Mesenchymal stem cell (in vitro differentiated cells and primary cell): ENCODE results near the gene COL1A1.

Experiments used
- DNase-seq: peaks from one replicate; pipeline ENCODE4 v3.0.0-alpha.2; 2013
- H2AFZ ChIP-seq: one replicate; pipeline ENCODE4 v1.6.1; 2013; ENCODE audit warnings: low read depth, mild to moderate bottlenecking, control low read depth, inconsistent platforms, low read length, moderate library complexity
- H2AK5ac ChIP-seq: 2 replicates; pipeline ENCODE4 v1.6.1; 2013; ENCODE audit warnings: low read length, moderate library complexity, mild to moderate bottlenecking, inconsistent platforms; ENCODE audit not compliant: severe bottlenecking
- H2BK120ac ChIP-seq: one replicate; pipeline ENCODE4 v1.6.1; 2013; ENCODE audit warnings: low read depth, mild to moderate bottlenecking, inconsistent platforms, low read length, moderate library complexity
- H2BK12ac ChIP-seq, 2 experiments: one replicate each; pipeline ENCODE4 v1.6.1; 2013; ENCODE audit warnings: inconsistent platforms in 2 of 2, low read length in 2 of 2, mild to moderate bottlenecking in 2 of 2, moderate library complexity in 2 of 2, control low read depth in 1 of 2
- H2BK15ac ChIP-seq: one replicate; pipeline ENCODE4 v1.6.1; 2013; ENCODE audit warnings: mild to moderate bottlenecking, low read depth, inconsistent platforms; ENCODE audit not compliant: poor library complexity, severe bottlenecking
- H2BK5ac ChIP-seq: 2 replicates; pipeline ENCODE4 v1.6.1; 2013; ENCODE audit warnings: low read depth, mild to moderate bottlenecking, low read length, control low read depth, inconsistent platforms; ENCODE audit not compliant: poor library complexity, severe bottlenecking
- H3K14ac ChIP-seq, 2 experiments: one replicate each; pipeline ENCODE4 v1.6.1; 2013; ENCODE audit warnings: inconsistent platforms in 2 of 2, low read length in 2 of 2, control low read depth in 1 of 2, mild to moderate bottlenecking in 1 of 2, moderate library complexity in 1 of 2
- H3K18ac ChIP-seq, 2 experiments: one replicate each; pipeline ENCODE4 v1.6.1; 2013; ENCODE audit warnings: inconsistent platforms in 2 of 2, low read length in 2 of 2, control low read depth in 1 of 2, low read depth in 1 of 2, mild to moderate bottlenecking in 1 of 2
- H3K23ac ChIP-seq, 2 experiments: one replicate each; pipeline ENCODE4 v1.6.1; 2013; ENCODE audit warnings: inconsistent platforms in 2 of 2, low read length in 2 of 2, mild to moderate bottlenecking in 2 of 2, moderate library complexity in 2 of 2, control low read depth in 1 of 2
- H3K27ac ChIP-seq: 2 replicates; pipeline ENCODE4 v1.5.1; 2013; ENCODE audit warnings: mild to moderate bottlenecking, moderate library complexity, low read length, control low read depth, inconsistent platforms; ENCODE audit not compliant: poor library complexity, severe bottlenecking
- H3K27me3 ChIP-seq, 2 experiments: 2 replicates each; pipeline versions ENCODE4 v1.6.1 to v1.7.0; 2013; ENCODE audit warnings: low read length in 2 of 2, mild to moderate bottlenecking in 2 of 2, moderate library complexity in 2 of 2, control low read depth in 1 of 2, inconsistent platforms in 1 of 2; ENCODE audit not compliant: control insufficient read depth in 1 of 2, insufficient read depth in 1 of 2
- H3K36me3 ChIP-seq, 2 experiments: 2 replicates each; pipeline versions ENCODE4 v1.6.1 to v1.7.0; 2013; ENCODE audit warnings: low read length in 2 of 2, control low read depth in 1 of 2, inconsistent platforms in 1 of 2, low read depth in 1 of 2, mild to moderate bottlenecking in 1 of 2; ENCODE audit not compliant: insufficient read depth in 2 of 2, control insufficient read depth in 1 of 2
- H3K4ac ChIP-seq, 2 experiments: one replicate each; pipeline ENCODE4 v1.6.1; 2013; ENCODE audit warnings: inconsistent platforms in 2 of 2, low read length in 2 of 2, mild to moderate bottlenecking in 2 of 2, moderate library complexity in 2 of 2, control low read depth in 1 of 2, low read depth in 1 of 2
- H3K4me1 ChIP-seq: 2 replicates; pipeline ENCODE4 v1.6.1; 2013; ENCODE audit warnings: low read depth, low read length, control low read depth; ENCODE audit not compliant: control insufficient read depth, insufficient read depth
- H3K4me2 ChIP-seq: 2 replicates; pipeline ENCODE4 v1.6.1; 2013; ENCODE audit warnings: low read length, mild to moderate bottlenecking, inconsistent platforms; ENCODE audit not compliant: poor library complexity, severe bottlenecking
- H3K4me3 ChIP-seq, 2 experiments: 2 replicates each; pipeline versions ENCODE4 v1.5.1 to v1.7.0; 2013; ENCODE audit warnings: low read length in 2 of 2, mild to moderate bottlenecking in 2 of 2, control low read depth in 1 of 2, low read depth in 1 of 2; ENCODE audit not compliant: insufficient read depth in 1 of 2
- H3K79me1 ChIP-seq: replicated peaks from 2 replicates; pipeline ENCODE4 v1.6.1; 2013; ENCODE audit warnings: mild to moderate bottlenecking, control low read depth, low read length, inconsistent platforms; ENCODE audit not compliant: poor library complexity, severe bottlenecking
- H3K9ac ChIP-seq: 2 replicates; pipeline ENCODE4 v1.7.0; 2013; ENCODE audit warnings: mild to moderate bottlenecking, low read length, moderate library complexity
- H3K9me3 ChIP-seq: 2 replicates; pipeline ENCODE4 v1.7.0; 2013; ENCODE audit warnings: mild to moderate bottlenecking, low read length; ENCODE audit not compliant: control insufficient read depth
- H4K8ac ChIP-seq: one replicate; pipeline ENCODE4 v1.6.1; 2013; ENCODE audit warnings: inconsistent platforms, mild to moderate bottlenecking, low read length, moderate library complexity
- H4K91ac ChIP-seq: one replicate; pipeline ENCODE4 v1.6.1; 2013; ENCODE audit warnings: mild to moderate bottlenecking, low read length, inconsistent platforms
- WGBS: methylation state at CpG from one replicate; pipeline ENCODE4 v1.1.7; 2013; ENCODE audit warnings: mixed read lengths; 5-methylcytosine and 5-hydroxymethylcytosine counted together

Gene COL1A1

DNA sequence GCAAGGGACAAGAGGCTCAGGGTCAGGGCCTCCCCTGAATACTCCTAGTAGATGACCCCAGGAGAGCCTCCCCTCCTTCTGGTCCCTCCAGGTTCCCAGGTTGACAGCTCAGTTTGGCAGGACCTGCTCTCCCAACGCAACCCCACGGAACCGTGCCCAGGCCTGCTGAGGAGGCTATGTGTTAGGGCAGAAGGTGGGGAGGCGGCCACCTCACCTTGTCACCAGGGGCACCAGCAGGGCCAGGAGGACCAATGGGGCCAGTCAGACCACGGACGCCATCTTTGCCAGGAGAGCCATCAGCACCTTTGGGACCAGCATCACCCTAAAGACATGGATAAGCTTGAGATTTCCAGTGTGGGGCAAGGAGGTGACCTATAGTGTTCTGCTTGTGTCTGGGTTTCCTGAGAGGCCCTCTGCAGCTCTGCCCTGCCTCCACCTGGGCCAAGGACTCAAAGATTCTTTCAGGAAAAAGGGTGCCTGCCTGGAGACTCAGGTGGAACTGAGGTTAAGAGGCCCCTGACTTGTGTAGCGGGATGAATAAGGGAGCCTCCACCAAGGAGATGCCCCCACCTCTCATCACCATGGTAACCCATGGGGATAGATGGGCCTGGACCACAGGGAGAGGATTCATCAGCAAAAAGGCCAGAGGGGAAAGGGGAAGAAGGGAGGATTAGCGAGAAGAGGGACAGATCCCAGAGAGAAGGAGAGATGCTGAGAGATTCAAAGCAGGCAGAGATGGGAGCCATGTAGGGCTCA, 10.7 kb downstream of the COL1A1 start:
- H4K91ac ChIP-seq = no peak overlapping the region
- peak overlapping the region in 1 of 2 experiments; percentile 19 for H2BK12ac ChIP-seq
- H2AFZ ChIP-seq = no peak overlapping the region
- no peak overlapping the region for H3K4me2 ChIP-seq
- no peak overlapping the region for H2AK5ac ChIP-seq
- WGBS = 98% methylated on average over 8 of the region's 8 CpGs
- H3K27me3 ChIP-seq = no peaks in the 10 kb centered on the region
- H3K14ac ChIP-seq = no peak overlapping the region
- H4K8ac ChIP-seq = peak overlapping the region; percentile 38
- peaks cover 99 to 100% of the 10 kb centered on the region in 2 experiments for H3K36me3 ChIP-seq
- H2BK5ac ChIP-seq = no peak overlapping the region
- H3K23ac ChIP-seq = peak overlapping the region in 1 of 2 experiments; percentile 11
- peak; percentile 52 for DNase-seq
- H3K9ac ChIP-seq = peak overlapping the region; percentile 100
- H3K18ac ChIP-seq = peak overlapping the region; percentile 37 to 79
- H3K4me3 ChIP-seq = no peak overlapping the region
- H3K79me1 ChIP-seq = no peaks in the 10 kb centered on the region
- H3K27ac ChIP-seq = peak overlapping the region; percentile 80
- H2BK120ac ChIP-seq = no peak overlapping the region
- H3K4me1 ChIP-seq = peaks cover 74% of the 10 kb centered on the region
- no peaks in the 10 kb centered on the region for H3K9me3 ChIP-seq
- H2BK15ac ChIP-seq = no peak overlapping the region
- no peak overlapping the region for H3K4ac ChIP-seq

DNA sequence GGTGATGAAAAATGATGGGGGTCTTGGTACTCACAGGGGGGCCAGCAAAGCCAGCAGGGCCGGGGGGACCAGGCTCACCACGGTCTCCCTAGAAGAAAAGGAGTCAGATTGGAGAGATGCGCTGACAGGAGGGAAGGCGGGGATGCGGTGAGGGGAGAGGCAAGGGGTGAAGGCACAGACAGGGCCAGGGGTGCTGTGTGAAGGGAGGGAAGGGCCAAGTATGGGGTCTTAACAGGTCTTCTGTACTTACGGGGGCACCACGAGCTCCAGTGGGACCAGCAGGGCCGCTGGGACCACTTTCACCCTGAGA, 11.2 kb downstream of the COL1A1 start:
- peak overlapping the region; percentile 100 for H3K9ac ChIP-seq
- no peaks in the 10 kb centered on the region for H3K9me3 ChIP-seq
- no peak overlapping the region for H3K4me2 ChIP-seq
- H3K27ac ChIP-seq = peak overlapping the region; percentile 80
- no peak overlapping the region for H4K8ac ChIP-seq
- H3K4me3 ChIP-seq = no peak overlapping the region
- H4K91ac ChIP-seq = peak overlapping the region; percentile 64
- H3K4ac ChIP-seq = no peak overlapping the region
- no peak overlapping the region for H3K23ac ChIP-seq
- peaks cover 99 to 100% of the 10 kb centered on the region in 2 experiments for H3K36me3 ChIP-seq
- peak overlapping the region in 1 of 2 experiments; percentile 93 for H3K18ac ChIP-seq
- H3K14ac ChIP-seq = no peak overlapping the region
- no peaks in the 10 kb centered on the region for H3K79me1 ChIP-seq
- WGBS = 97% methylated on average over 7 of the region's 8 CpGs
- no peak overlapping the region for H2BK120ac ChIP-seq
- H2BK15ac ChIP-seq = no peak overlapping the region
- no peak overlapping the region for H2BK12ac ChIP-seq
- H3K4me1 ChIP-seq = peaks cover 74% of the 10 kb centered on the region
- H2BK5ac ChIP-seq = no peak overlapping the region
- H3K27me3 ChIP-seq = no peaks in the 10 kb centered on the region
- no peak overlapping the region for H2AK5ac ChIP-seq
- no peak for DNase-seq
- no peak overlapping the region for H2AFZ ChIP-seq

DNA sequence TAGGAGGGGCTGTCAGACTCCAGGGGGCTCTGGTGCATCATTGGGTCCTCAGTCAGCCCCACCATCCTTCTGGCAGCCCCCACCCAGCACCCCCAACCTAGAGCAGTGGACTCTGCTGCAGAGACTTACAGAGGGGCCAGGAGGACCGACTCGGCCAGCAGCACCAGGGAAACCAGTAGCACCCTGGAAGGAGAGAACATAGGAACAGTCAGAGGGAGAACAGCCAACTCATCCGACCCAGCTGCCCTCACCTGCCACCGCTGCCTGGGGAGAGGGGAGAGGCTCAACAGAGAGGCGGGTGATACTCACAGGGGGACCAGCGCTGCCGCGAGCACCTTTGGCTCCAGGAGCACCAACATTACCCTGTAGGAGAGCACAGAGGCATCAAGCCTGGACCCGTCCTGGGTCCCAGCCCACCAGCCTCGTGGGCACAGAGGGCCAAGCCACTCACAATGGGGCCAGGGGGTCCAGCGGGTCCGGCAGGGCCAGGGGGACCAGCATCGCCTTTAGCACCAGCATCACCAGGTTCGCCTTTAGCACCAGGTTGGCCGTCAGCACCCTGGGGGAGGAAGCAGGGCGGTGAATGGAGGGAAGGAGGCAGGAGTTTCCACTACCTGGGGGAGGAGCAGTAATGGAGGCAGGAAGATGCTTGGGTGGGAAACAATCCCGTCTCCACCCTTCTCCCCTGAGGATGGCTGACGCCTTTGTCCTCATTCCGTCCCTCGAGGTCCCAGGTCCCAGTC, 11.7 kb downstream of the COL1A1 start:
- 95% methylated on average over 20 of the region's 20 CpGs for WGBS

DNA sequence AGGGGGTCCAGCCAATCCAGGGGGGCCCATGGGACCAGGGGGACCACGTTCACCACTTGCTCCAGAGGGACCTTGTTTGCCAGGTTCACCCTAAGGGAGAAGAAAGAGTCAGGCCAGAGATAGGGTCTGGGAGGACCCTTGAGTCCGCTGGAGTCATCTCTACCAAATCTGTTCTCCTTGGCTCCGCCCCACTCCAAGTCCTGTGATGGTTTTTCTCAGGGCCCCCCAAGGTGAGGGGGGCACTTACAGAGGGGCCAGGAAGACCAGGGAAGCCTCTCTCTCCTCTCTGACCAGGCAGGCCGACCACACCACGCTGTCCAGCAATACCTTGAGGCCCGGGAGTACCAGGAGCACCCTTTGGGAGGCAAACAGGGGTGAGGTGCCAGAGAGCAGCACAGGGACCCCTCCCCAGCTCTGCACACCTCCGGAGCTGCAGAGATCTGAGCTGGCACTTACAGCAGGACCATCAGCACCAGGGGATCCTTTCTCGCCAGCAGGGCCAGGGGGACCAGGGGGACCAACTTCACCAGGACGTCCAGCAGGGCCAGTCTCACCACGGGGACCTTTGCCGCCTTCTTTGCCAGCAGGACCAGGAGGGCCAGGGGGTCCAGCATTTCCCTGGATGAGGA, 12.4 kb downstream of the COL1A1 start:
- H2AFZ ChIP-seq = no peak overlapping the region
- no peaks in the 10 kb centered on the region for H3K9me3 ChIP-seq
- peak overlapping the region; percentile 100 for H3K9ac ChIP-seq
- peak overlapping the region in 1 of 2 experiments; percentile 82 for H3K14ac ChIP-seq
- H3K23ac ChIP-seq = peak overlapping the region in 1 of 2 experiments; percentile 36
- H2AK5ac ChIP-seq = no peak overlapping the region
- H2BK15ac ChIP-seq = no peak overlapping the region
- H3K4me2 ChIP-seq = no peak overlapping the region
- no peaks in the 10 kb centered on the region for H3K79me1 ChIP-seq
- peak overlapping the region; percentile 47 for H4K91ac ChIP-seq
- no peak overlapping the region for H3K4me3 ChIP-seq
- H2BK120ac ChIP-seq = no peak overlapping the region
- H3K18ac ChIP-seq = peak overlapping the region; percentile 74 to 93
- peak overlapping the region; percentile 33 for H2BK5ac ChIP-seq
- peak overlapping the region; percentile 45 for H4K8ac ChIP-seq
- H3K27ac ChIP-seq = peak overlapping the region; percentile 80
- H3K4ac ChIP-seq = peak overlapping the region; percentile 57 to 73
- H2BK12ac ChIP-seq = peak overlapping the region; percentile 4 to 23
- 87% methylated on average over 10 of the region's 11 CpGs for WGBS
- no peaks in the 10 kb centered on the region for H3K27me3 ChIP-seq
- peak; percentile 22 for DNase-seq
- peaks cover 70% of the 10 kb centered on the region for H3K4me1 ChIP-seq
- H3K36me3 ChIP-seq = peaks cover 96 to 97% of the 10 kb centered on the region in 2 experiments

More for the DNA sequence above, 11.7 kb downstream of the COL1A1 start:
- H4K8ac ChIP-seq = peak overlapping the region; percentile 45
- DNase-seq = peak; percentile 26
- peaks cover 70% of the 10 kb centered on the region for H3K4me1 ChIP-seq
- no peak overlapping the region for H2BK15ac ChIP-seq
- peak overlapping the region; percentile 33 for H2BK5ac ChIP-seq
- H3K4ac ChIP-seq = peak overlapping the region; percentile 57 to 73
- peaks cover 98 to 99% of the 10 kb centered on the region in 2 experiments for H3K36me3 ChIP-seq
- H2AK5ac ChIP-seq = no peak overlapping the region
- H3K18ac ChIP-seq = peak overlapping the region; percentile 74 to 93
- H3K27me3 ChIP-seq = no peaks in the 10 kb centered on the region
- no peak overlapping the region for H2BK120ac ChIP-seq
- H2AFZ ChIP-seq = no peak overlapping the region
- H3K79me1 ChIP-seq = no peaks in the 10 kb centered on the region
- H2BK12ac ChIP-seq = peak overlapping the region in 1 of 2 experiments; percentile 51
- H3K9ac ChIP-seq = peak overlapping the region; percentile 100
- no peaks in the 10 kb centered on the region for H3K9me3 ChIP-seq
- H3K14ac ChIP-seq = peak overlapping the region in 1 of 2 experiments; percentile 82
- H3K4me3 ChIP-seq = no peak overlapping the region
- H3K27ac ChIP-seq = peak overlapping the region; percentile 80
- no peak overlapping the region for H3K23ac ChIP-seq
- H4K91ac ChIP-seq = peak overlapping the region; percentile 46
- H3K4me2 ChIP-seq = no peak overlapping the region
